Spleen (tissue), 11 donors: Measurements from ENCODE around the gene DENND1A. TPM values are rescaled to one million over a fixed set of nuclear protein-coding genes. Genes with fewer than 3 reads are reported as not detected.

Experiments used
- DNase-seq: peaks from one replicate; pipeline ENCODE4 v3.0.0-alpha.2; 2020
- H3K27ac ChIP-seq, 8 donors: fragments of 200-600 bp; sonication (generic) in 7 of 8; 1 replicate in 4 of 8; 2 replicates in 4 of 8; pipeline versions ENCODE4 v1.5.0 to v1.8.0; 2016 to 2021; ENCODE audit warnings: inconsistent platforms in 4 of 8, mild to moderate bottlenecking in 4 of 8, moderate library complexity in 1 of 8
- H3K27me3 ChIP-seq, 7 donors: fragments of 200-600 bp; sonication (generic) in 6 of 7; replicated peaks in 1 of 7; 1 replicate in 4 of 7; 2 replicates in 3 of 7; pipeline versions ENCODE4 v1.5.0 to v1.8.0; 2016 to 2021; ENCODE audit warnings: inconsistent platforms in 3 of 7, mild to moderate bottlenecking in 1 of 7
- H3K36me3 ChIP-seq, 6 donors: fragments of 200-600 bp; sonication (generic) in 5 of 6; 1 replicate in 4 of 6; 2 replicates in 2 of 6; pipeline versions ENCODE4 v1.5.0 to v1.8.0; 2016 to 2021; ENCODE audit warnings: inconsistent platforms in 2 of 6
- H3K4me1 ChIP-seq, 6 donors: fragments of 200-600 bp; sonication (generic) in 5 of 6; 1 replicate in 3 of 6; 2 replicates in 3 of 6; pipeline versions ENCODE4 v1.5.0 to v1.8.0; 2016 to 2021; ENCODE audit warnings: inconsistent platforms in 3 of 6
- H3K4me3 ChIP-seq, 8 donors: fragments of 200-600 bp; sonication (generic) in 7 of 8; 1 replicate in 4 of 8; 2 replicates in 4 of 8; pipeline versions ENCODE4 v1.5.0 to v1.8.0; 2016 to 2021; ENCODE audit warnings: inconsistent platforms in 4 of 8, mild to moderate bottlenecking in 4 of 8, moderate library complexity in 2 of 8
- H3K9me3 ChIP-seq, 8 donors: fragments of 200-600 bp; sonication (generic) in 7 of 8; 1 replicate in 4 of 8; 2 replicates in 4 of 8; pipeline versions ENCODE4 v1.5.0 to v1.8.0; 2016 to 2021; ENCODE audit warnings: inconsistent platforms in 4 of 8
- POLR2A ChIP-seq, 3 donors: fragments of 450-650 bp; IDR thresholded peaks; one replicate each; pipeline ENCODE4 v1.5.1; 2017; ENCODE audit warnings: antibody characterized with exemption in 3 of 3, mild to moderate bottlenecking in 1 of 3
- POLR2AphosphoS5 ChIP-seq, 3 donors: sonication (generic); formaldehyde crosslinking; IDR thresholded peaks; one replicate each; pipeline ENCODE4 v1.5.1; 2017; ENCODE audit warnings: antibody characterized with exemption in 3 of 3
- WGBS, 5 donors: extraction: QIAGEN DNeasy Blood & Tissue Kit in 3 of 5; methylation state at CpG; one replicate each; pipeline versions ENCODE4 v1.1.5 to v1.1.7; 2013 to 2018; 5-methylcytosine and 5-hydroxymethylcytosine counted together
- intact Hi-C: fragments of 100-400 bp; cut with DNase I; formaldehyde crosslinking; loops from one replicate; pipeline ENCODE4 v1.15.0; 2023; ENCODE audit warnings: low total_unique reads
- polyA plus RNA-seq, 3 donors: library from polyadenylated mRNA; stranded (reverse); fragments of 200-250 nt; gene quantifications; one replicate each; pipeline ENCODE4 v1.2.1, GENCODE V29; 2013
- total RNA-seq, 7 donors: library from RNA; depleted of rRNA in 3 of 7; stranded (reverse); fragments of >200 nt in 3 of 7; fragmentation: NEBNext Ultra II Directional in 4 of 7; extraction: Animal tissue kit (Norgen Biotek cat#: 25700) in 4 of 7; gene quantifications; one replicate each; pipeline versions ENCODE4 v1.1.0 to v1.2.1, GENCODE V29; 2016 to 2021
- TF ChIP-seq, protein P1 (sequence below), 11 experiments: fragments of 200-600 bp in 7 of 11; fragments of 450-650 bp in 4 of 11; sonication (generic) in 4 of 11; IDR thresholded peaks in 8 of 11; conservative IDR thresholded peaks in 3 of 11; 1 replicate in 7 of 11; 2 replicates in 4 of 11; pipeline versions ENCODE4 v1.4.0 to v1.8.0; 2016 to 2021; ENCODE audit warnings: antibody characterized with exemption in 11 of 11, inconsistent platforms in 4 of 11, mild to moderate bottlenecking in 1 of 11
- donor health status: healthy with polysubstance abuse.
- donor health status: DM: no; HTN: no; CAD: no; lungs with moderate emphysema.
- donor health status: DM: no; HTN: no; CAD: no.
- donor health status: Bipolar disorder and iron deficiency.
- donor health status: healthy.
- donor health status: DM: no; HTN: no; CAD: no.
- donor health status: DM: yes; HTN: yes; CAD: no.

DENND1A gene
- total and polyA plus RNA-seq, 10 donors = 5.4 to 59.3 (median 48.8) TPM

- no peak overlapping the region for H3K4me3 ChIP-seq
- no peak for DNase-seq
- intact Hi-C loops = no loop called here
- H3K9me3 ChIP-seq = peaks cover 3 to 19% (median 17%) of the 10 kb centered on the region in 8 donors
- no peaks in the 10 kb centered on the region for H3K27me3 ChIP-seq
- H3K4me1 ChIP-seq = peaks cover 0 to 27% (median 12%) of the 10 kb centered on the region in 6 donors
- TF ChIP-seq POLR2A (IDR thresholded peaks at IDR 0.05) (no peak), POLR2AphosphoS5 (IDR thresholded peaks at IDR 0.05) (no peak)
- TF ChIP-seq, protein P1, sequence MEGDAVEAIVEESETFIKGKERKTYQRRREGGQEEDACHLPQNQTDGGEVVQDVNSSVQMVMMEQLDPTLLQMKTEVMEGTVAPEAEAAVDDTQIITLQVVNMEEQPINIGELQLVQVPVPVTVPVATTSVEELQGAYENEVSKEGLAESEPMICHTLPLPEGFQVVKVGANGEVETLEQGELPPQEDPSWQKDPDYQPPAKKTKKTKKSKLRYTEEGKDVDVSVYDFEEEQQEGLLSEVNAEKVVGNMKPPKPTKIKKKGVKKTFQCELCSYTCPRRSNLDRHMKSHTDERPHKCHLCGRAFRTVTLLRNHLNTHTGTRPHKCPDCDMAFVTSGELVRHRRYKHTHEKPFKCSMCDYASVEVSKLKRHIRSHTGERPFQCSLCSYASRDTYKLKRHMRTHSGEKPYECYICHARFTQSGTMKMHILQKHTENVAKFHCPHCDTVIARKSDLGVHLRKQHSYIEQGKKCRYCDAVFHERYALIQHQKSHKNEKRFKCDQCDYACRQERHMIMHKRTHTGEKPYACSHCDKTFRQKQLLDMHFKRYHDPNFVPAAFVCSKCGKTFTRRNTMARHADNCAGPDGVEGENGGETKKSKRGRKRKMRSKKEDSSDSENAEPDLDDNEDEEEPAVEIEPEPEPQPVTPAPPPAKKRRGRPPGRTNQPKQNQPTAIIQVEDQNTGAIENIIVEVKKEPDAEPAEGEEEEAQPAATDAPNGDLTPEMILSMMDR (IDR thresholded peaks at IDR 0.05 in 8 of 11, conservative IDR thresholded peaks at IDR 0.05 in 3 of 11) = no peak
- no peak overlapping the region for H3K27ac ChIP-seq
- peaks cover 0 to 21% (median under 1%) of the 10 kb centered on the region in 6 donors for H3K36me3 ChIP-seq
- 69 to 82% (median 81%) methylated on average over 2 of the region's 2 CpGs for WGBS, 5 donors
Measured at GRCh38 chr9:123697686-123698085, 232.2 kb downstream of the DENND1A start.

- Histone ChIP-seq H3K4me3 (no peak overlapping the region), H3K9me3 (peaks cover 0 to 7% (median 5%) of the 10 kb centered on the region in 8 donors), H3K4me1 (peaks cover 0 to 32% (median 12%) of the 10 kb centered on the region in 6 donors), H3K27me3 (no peaks in the 10 kb centered on the region), H3K27ac (no peak overlapping the region), H3K36me3 (peaks cover 0 to 14% (median 0%) of the 10 kb centered on the region in 6 donors)
- DNase-seq = no peak
- intact Hi-C loops = no loop called here
- TF ChIP-seq POLR2AphosphoS5 (IDR thresholded peaks at IDR 0.05) = no peak
- TF ChIP-seq POLR2A (IDR thresholded peaks at IDR 0.05) = no peak
- TF ChIP-seq, protein P1 (IDR thresholded peaks at IDR 0.05 in 8 of 11, conservative IDR thresholded peaks at IDR 0.05 in 3 of 11) = no peak
- WGBS, 5 donors = 70 to 78% (median 77%) methylated on average over 4 of the region's 4 CpGs
Measured at GRCh38 chr9:123696476-123696875, 233.4 kb downstream of the DENND1A start.

GRCh38 chr9:123695386-123695785, 234.5 kb downstream of the DENND1A start:
- WGBS, 5 donors = 93 to 100% (median 99%) methylated on average over 3 of the region's 3 CpGs
- Histone ChIP-seq H3K4me1 (peaks cover 0 to 32% (median 12%) of the 10 kb centered on the region in 6 donors), H3K9me3 (no peaks in the 10 kb centered on the region), H3K36me3 (peaks cover 0 to 18% (median 0%) of the 10 kb centered on the region in 6 donors), H3K4me3 (no peak overlapping the region), H3K27me3 (no peaks in the 10 kb centered on the region), H3K27ac (no peak overlapping the region)
- DNase-seq = no peak
- intact Hi-C loops = no loop called here
- TF ChIP-seq, protein P1 (IDR thresholded peaks at IDR 0.05 in 8 of 11, conservative IDR thresholded peaks at IDR 0.05 in 3 of 11) = no peak
- TF ChIP-seq POLR2AphosphoS5 (IDR thresholded peaks at IDR 0.05) (no peak), POLR2A (IDR thresholded peaks at IDR 0.05) (no peak)

- no peaks in the 10 kb centered on the region for H3K9me3 ChIP-seq
- no peak overlapping the region for H3K27ac ChIP-seq
- peaks cover 0 to 33% (median 12%) of the 10 kb centered on the region in 6 donors for H3K4me1 ChIP-seq
- no peak overlapping the region for H3K4me3 ChIP-seq
- WGBS, 5 donors = 72 to 83% (median 76%) methylated on average over 3 of the region's 3 CpGs
- intact Hi-C loops = no loop called here
- no peaks in the 10 kb centered on the region for H3K27me3 ChIP-seq
- DNase-seq = no peak
- TF ChIP-seq POLR2A (IDR thresholded peaks at IDR 0.05) (no peak), POLR2AphosphoS5 (IDR thresholded peaks at IDR 0.05) (no peak)
- TF ChIP-seq, protein P1 (IDR thresholded peaks at IDR 0.05 in 8 of 11, conservative IDR thresholded peaks at IDR 0.05 in 3 of 11) = no peak
- peaks cover 0 to 19% (median 0%) of the 10 kb centered on the region in 6 donors for H3K36me3 ChIP-seq
Measured at GRCh38 chr9:123691765-123692303, 238.1 kb downstream of the DENND1A start.
